GM19455 (cell line): ENCODE measurements around the gene GPR18.

Experiments used
- ATAC-seq: cut with Tn5 transposase; IDR thresholded peaks from one replicate; pipeline ENCODE4 v1.9.1; 2021; ENCODE audit not compliant: unreplicated experiment

GPR18 gene

DNA sequence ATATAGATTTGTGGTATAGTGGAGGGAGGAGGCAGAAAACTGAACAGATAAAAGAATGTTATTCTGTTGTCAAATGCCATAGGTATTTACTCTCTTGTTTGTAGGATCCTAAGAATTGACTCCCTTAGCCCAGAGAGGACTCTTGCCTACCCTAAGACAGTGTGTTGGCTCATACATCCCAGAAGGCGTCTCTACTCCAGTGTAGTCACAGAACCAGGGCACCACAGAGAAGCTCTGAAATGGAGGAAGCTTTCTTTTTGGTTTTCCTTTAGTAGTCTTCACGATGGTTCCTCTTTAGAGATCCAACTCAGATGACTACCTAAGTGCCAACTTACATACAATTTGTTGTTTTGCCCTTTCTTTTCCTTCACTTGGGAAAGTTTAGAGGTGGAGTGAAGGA, 35.0 kb upstream of the GPR18 start:
- ATAC-seq = no peak

DNA sequence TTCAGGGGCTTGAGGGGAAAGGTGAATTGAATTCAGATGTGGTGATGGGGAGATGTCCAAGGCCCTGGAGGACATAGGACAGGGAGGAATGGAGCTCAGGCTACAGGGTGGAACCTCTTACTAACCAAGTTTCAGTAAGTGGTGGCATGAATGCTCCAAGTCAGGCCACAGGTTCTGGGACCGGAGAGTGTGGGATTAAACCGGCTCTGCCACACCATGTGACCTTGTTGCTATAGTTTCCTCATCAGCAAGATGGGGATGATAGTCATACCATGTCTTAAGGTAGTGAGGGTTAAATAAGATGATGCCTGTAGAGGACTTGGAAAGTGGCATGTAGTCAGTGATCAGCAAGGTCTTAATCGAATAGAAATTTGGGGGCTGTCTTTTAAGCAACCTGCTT, 32.7 kb upstream of the GPR18 start:
- no peak for ATAC-seq

DNA sequence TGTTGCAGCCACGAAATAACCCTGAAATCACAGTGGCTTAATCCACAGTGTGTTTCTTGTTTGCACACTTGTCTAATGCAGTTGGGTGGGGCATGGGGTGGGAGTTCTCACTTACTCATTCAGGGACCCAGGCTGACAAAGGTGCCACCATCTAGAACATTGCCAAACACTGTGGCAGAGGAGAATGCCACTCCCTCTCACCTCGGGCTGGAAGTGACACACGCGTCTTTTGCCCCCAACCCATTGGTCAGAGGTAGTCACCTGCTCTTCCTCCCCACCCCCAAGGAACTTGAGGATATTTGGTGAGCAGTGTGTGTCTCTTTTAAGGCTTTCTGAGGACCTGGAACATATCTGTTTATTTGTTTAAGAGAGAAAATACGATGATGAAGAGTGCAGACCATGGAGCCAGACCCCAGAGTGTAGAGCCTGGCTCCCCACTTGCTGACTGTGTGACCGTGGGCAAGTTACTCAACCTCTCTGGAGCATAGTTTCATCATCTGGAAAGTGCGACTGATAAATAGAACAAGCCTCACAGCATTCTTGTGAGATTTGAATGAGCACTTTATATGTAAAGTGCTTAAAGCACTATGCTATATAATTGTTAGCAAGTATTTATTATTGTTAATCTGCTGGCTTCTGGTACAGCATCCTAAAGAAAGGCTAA, 31.6 kb upstream of the GPR18 start:
- no peak for ATAC-seq

DNA sequence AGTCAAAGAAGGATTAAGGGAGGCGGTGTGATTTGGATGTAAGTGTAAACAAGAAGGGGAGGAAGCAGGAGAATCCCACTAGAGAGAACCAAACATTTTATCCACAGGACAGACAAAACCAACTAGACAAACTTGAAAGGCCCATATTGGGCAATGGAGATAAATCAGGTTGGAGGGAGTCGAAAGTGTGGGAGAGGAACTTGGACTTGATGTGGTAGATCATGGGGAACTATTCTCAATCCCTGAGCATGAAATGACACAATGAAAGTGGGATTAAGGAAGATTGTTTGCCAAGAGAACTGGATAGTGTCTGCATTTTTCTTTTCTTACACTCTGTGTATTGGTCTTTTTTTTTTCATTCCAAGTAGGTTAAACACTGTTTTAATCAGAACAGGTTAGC, 31.1 kb upstream of the GPR18 start:
- no peak for ATAC-seq

DNA sequence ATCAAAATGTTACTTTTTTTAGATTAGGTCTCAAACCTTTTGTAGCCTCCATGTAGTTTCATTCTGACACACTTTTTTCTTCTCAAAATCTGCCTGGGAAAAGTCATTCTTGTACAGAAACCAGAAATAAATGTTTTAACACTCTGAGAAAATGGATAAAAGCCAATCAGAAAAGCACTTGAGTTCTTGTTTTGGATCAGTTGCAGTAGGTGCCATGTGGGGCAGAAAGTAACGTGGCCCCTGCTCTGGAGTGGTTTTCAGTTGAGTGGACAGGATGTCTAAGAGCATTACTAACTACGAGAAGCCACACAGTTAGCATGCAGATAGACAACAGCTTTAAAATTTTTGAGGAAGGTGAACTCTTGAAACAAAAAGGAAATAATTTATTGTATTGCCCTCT, 29.9 kb upstream of the GPR18 start:
- peak; percentile 79 for ATAC-seq

DNA sequence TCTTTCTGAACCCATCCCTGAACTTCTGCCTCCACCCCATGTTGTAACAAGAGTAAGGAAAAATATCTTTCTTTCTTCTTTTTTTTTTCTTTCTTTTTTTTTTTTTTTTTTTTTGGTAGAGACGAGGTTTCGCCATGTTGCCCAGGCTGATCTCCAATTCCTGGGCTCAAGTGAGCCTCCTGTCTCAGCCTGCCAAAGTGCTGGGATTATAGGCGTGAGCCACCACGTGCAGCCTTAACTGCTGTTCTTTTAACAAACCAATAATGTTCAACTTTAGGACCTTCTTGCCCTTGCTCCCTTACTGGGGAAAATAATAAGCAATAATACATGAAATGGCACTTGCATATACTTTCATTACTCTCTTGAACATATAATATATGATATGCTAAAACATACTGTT, 29.4 kb upstream of the GPR18 start:
- ATAC-seq = no peak

DNA sequence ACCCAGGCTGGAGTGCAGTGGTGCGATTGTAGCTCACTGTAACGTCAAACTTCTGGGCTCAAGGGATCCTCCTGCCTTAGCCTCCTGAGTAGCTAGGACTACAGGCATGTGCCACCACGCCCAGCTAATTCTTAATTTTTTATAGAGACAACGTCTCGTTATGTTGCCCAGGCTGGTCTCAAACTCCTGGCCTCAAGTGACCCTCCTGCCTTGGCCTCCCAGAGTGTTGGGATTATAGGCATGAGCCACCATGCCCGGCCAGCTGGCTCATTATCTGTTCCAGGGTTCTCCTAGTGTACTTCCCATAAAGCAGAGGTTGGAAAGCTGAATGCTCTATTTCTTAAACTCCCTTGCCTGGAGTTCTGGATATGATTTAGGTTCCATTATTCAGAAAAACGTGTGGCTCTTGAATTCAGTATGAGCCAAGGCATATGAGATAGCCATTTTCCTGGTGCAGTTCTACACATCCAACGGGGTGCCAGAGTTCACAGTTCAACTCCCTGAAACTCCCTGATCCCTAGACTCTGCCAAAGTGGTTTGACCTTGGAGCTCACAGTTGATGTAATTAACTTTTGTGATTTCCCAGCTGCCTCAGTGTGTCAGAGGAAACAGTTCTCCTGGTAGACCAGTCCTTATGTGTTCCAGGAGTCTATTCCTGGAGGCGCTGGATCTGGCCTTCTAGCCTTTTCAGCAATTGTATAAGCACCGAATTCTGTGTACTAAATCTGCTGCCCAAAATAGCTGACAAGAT, 27.4 kb upstream of the GPR18 start:
- ATAC-seq = no peak

DNA sequence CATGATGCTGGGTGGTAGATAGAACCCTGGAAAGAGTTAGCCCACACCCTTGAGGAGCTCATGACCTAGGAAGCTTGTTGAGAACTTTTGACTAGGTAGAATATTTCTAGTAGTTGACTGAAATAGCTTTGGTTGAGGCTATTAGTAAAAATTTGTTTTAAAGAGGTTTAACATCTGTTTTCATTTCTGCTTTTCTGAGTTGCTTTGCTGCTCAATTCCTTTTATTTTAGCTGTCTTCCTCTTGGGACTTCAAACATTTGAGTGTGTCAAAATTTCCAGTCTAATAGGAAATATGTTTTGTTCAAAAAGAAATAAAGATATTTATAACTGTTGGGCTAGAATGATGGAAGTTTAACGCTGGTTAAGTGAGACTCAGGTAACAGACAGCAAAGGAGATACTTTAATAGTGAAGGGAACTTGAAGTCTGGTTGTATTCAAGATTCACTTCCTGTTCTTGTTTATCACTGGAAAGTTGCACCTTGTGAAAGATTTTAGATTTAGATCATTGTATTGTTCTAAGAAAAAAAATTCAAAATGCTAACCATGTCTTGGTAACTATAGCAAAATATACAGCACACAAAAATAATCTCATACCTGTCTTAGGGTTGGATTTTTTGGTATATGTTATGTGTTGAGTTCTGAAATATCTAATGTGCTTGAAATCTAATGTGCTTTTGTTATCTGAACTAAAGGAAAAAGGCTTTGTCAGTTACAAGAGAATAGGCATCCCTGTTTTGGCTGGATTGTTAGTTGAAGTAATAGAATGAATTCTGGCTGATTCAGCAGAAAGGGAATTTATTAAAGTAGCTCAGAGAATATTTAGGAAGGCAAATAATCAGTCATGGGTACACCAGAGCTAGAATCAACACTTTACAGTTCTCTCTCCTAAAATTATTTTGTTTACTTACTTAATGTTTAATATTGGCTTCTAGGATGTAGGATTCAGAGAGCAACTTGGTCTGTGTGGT, 24.4 kb upstream of the GPR18 start:
- peak; percentile 79 for ATAC-seq

DNA sequence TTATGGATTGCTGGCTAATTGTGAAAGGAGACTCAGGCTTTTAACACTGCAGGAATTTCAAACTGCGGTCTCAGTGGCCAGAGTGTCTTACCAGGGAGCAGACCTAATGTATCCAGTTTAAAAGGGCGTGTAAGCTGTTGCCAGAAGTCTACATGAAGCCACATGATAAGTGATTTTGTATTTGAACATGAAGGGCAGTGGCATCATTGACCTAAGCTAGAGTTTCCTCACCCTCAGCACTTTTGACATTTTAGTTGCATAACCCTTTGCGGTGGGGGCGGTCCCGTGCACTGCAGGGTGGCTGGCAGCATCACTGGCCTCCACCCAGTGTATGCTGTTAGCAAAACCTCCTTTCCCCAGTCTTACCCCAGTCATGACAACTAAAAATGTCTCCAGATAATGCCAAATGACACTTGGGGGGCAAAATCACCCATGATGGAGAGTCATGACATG, 23.7 kb upstream of the GPR18 start:
- ATAC-seq = peak; percentile 67

DNA sequence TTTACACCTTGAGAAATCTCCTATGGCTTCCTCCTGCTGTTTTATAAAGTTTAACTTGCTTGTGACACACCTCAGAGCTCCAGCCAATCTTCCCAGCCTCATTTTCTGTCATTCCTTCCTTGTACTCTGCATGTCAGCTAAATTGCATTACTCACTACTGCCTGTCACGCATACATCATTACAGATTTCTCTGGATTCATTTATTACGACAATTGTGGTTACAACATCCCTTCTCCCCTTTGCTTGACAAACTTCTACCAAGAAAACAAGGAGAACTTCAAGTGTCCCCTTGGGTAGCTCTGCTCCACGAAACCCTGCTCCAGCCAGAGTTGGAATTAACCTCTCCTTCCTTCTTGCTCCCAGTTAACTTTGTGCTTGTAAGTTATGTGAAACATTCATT, 22.0 kb upstream of the GPR18 start:
- ATAC-seq = no peak

DNA sequence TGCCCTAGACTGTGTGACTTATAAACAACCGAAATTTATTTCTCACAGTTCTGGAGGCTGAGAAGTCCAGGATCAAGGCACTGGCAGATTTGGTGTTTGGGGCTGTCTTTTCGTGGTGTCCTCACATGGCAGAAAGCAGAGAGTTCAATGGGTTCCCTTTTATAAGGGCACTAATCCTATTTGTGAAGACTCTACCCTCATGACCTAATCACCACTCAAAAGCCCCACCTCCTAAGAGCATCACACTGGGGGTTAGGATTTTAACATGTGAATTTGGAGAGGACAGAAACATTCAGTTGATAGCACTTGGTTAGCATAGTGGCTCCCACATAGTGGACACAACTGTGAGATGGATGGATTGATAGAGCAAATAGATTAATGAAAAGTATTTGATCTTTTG, 21.5 kb upstream of the GPR18 start:
- ATAC-seq = no peak

DNA sequence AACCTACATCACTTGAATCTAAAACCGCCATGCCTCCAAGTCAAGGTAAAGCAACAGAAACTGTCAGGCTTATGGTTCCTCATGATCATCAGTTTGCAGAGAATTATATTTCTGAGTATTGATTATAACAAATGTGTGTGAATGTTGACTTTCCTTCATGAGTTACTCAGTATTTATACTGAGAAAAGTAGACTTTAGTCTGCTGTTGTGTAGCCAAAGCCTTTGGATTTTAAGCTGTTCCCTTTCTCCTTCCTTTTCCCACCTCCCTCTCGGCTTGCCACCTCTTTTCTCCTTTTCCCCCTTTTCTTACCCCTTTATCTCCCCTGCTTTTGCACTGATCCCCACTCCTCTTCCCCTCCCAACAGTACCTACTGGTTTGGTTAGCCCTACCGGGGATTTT, 20.7 kb upstream of the GPR18 start:
- no peak for ATAC-seq

DNA sequence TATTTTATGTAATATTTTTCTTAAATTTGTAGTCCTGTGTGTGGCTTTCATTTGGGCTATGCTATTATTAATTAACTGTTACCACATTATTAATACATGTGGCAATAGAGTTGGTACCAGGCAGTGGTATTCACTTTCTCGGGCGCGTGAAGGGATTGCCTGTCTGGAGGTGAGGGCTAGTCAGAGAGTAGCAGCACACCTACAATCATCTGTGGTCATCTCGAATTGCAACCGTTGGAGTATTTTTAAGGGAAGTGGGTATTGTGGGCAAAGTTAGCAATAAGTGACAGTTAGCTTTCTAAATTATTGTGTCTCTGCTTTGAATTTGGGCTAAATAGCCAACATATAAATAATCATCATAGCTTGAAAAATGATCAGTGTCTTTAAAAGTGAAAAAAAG, 20.0 kb upstream of the GPR18 start:
- ATAC-seq = no peak

DNA sequence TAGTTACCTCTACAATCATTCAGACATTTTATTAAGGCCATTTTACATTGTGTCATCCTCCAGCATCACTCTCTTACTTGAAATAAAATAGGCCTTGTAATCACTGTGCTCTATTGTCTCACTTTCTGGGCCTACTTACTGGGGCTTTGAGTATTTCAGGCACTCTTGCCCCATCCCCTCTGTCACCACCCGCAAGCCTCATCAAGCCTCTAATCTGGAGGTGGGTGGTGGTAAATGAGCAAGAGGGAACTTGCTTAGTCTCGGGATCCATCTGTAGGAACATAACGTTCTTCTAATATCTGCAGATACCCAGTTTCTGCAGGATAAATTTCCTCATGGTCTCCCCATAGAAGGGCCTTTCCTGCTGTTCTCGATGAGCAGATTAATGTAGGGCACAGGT, 19.4 kb upstream of the GPR18 start:
- ATAC-seq = no peak

DNA sequence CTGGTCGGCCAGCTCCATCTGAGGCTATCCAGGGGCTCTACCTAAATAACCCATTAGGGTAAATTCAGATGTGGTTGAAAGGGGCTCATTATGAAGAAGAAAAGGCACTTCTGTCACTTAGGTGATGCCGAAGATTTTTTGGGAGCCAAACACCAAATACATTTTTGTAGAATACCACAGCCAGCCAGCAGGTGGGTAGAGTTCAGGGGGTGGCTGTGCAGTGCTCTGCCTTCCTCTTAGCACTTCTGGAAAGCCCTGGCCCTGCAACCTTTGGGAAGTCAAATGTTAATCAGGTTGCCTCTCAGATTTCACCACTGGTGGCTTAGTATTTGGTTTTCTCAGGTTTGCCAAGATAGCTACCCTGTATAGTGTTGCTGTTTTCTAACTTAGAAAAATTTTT, 18.5 kb upstream of the GPR18 start:
- no peak for ATAC-seq

DNA sequence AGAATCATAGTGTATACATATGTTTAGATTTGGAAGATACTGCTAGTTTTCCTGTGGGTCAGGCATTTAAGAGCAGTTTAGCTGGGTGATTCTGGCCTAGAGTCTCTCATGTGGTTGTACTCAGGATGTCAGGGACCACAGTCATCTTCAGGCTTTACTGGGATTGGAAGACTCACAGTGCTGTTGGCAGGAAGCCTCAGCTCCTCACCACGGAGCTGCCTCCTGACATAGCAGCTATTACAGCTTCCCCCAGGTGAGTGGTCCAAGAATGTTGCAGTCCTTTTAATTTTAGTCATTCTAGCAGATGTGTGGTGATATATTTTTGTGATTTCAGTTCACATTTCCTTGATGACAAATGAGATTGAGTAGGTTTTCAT, 16.9 kb upstream of the GPR18 start:
- no peak for ATAC-seq

DNA sequence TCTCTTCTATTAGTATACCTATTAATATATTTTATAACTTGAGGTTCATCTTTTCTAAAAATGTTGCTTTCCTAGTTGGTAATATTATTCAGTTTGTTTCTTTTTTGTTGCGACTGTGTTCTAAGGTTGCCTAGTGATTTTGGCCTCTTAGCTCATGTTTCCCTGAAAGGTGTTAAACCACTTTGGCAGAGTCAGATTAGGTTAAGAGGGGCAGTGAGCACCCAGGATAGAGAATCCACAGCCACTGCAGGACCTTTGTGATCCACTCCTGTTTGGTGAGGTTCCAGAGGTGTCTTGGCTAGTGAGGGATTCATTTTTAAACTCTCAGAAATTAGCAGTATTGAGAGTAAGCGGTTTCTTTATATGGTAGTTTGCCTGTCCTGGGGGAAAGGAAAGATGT, 14.9 kb upstream of the GPR18 start:
- no peak for ATAC-seq

DNA sequence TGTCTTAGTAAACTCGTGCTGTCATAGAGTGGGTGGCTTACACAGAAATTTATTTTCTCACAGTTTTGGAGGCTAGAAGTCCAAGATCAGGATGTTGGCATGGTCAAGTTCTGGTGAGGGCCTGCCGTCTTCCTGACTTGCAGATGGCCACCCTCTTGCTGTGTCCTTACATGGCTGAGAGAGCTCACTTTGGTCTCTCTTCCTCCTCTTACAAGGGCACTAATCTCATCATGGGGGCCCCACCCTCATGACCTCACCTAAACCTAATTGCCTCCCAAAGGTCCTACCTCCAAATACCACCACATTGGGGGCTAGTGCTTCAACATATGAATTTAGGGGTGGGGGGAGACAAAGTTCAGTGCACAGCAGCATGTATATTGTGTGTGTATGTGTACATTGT, 14.3 kb upstream of the GPR18 start:
- no peak for ATAC-seq

DNA sequence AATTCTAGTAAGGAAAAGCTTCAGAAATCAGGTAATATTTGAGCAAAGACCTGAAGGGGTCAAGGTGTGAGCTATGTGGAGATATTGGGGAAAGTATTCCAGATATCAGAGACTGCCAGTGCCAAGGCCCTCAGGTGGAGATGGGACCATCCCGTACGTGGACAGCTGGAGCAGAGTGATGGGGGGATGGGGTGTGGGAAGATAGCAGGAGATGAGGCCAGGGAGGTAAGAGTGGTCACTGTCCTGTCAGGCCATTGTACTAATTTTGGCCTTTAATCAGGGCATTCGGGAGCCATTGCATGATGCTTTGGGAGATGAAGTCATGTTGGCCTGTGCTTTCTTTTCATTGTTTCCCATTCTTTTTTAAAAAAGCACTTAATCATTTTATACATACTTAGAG, 13.1 kb upstream of the GPR18 start:
- ATAC-seq = no peak

DNA sequence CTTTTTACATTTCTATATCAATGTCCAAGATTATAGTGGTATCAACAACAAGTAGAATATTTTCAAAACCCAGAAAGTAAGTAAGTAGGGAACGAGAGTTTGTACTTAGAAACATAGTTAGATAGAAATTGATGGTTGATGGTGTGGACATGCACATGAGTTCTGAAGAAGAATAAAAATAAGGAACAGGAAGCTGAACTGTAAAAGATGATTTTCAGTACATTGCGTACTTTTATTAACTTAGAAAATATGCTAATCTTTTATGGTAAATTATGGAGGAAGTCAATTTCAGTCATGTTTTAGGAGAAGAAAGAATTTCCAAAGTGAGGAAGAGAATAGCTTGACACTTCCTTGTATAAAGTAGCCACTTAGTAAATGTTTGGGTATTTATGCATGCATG, 12.3 kb upstream of the GPR18 start:
- ATAC-seq = no peak

DNA sequence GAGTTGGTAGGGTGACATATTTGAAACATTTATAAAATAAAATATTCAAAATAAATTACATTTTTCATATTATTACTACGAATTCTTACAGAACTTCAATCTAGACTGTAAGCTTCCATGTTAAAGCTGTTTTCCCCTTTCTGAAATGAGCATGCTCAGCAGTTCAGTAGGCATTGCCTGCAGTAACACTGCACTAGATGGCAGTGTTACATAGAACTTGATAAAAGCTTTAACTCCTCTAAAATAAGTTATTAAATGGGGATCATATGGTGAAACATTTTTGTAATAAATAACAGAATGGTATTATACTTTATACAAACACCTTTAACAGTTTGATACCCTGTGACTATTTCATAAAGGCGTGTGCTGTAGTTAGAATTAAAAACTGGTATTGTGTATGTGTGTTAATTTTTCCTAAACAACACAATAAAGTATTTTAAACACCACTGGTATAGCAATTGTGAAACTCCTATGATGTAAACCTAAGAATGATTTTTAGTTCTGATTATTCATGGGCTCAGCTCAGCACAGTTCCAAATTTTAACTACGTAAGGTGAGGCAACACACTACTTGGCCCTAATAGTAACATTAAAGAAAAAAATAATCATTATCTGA, 11.6 kb upstream of the GPR18 start:
- ATAC-seq = peak; percentile 82
